ENCODE results near the gene PRAMEF12.
"Not testable (repeated sequence)": the region's sequence is repeated elsewhere in the genome, so short reads cannot be mapped to it uniquely, and the experiment has no call there.

Gene PRAMEF12

DNA sequence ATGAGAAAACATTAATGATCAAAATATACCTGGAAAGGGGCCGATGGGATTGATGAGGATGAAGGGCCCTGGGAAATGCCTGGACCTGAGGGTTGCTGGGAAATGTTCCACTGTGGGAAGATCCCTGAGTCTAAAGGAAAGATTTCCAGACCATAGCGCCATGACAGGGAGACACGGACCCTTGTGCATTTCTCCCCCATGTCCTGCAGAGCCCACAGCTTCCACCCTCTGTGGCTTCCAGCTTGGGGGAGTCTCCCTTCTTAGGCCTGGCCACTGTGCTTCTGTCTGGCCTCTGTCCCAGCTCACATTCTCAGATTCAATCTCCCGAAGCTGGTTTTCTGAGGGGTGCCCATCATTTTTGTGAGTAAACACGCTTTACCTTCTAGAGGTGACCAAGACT is 1.0 kb upstream of the PRAMEF12 start:
- DNase-seq: no peak

DNA sequence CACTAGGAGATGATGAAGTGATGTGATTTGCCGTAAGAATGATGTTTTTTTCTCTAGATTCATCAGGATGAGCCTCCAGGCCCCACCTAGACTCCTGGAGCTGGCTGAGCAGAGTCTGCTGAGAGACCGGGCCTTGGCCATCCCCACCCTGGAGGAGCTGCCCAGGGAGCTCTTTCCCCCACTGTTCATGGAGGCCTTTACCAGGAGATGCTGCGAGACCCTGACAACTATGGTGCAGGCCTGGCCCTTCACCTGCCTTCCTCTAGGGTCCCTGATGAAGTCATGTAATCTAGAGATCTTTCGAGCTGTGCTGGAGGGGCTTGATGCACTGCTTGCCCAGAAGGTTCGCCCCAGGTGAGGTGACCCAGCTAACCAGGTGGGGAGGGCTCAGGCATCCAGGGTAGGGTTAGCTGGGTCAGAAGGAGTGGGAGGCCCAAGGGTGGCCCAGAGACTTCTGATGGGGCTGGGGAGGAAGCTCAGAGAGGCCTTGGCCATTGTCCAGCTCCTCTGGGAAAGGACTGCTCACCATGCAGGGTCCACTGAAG is 1.3 kb downstream of the PRAMEF12 start:
- DNase-seq: no peak

DNA sequence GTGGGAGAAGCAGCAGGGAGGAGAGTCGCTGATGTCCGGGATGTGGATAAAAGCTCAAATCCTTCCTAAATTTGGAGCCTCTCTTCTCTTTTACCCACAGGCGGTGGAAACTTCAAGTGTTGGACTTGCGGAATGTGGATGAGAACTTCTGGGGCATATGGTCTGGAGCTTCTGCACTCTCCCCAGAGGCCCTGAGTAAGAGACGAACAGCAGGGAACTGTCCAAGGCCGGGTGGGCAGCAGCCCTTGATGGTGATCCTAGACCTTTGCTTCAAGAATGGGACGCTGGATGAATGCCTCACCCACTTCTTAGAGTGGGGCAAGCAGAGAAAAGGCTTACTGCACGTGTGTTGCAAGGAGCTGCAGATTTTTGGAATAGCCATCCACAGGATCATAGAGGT is 1.9 kb downstream of the PRAMEF12 start:
- no peak for DNase-seq

DNA sequence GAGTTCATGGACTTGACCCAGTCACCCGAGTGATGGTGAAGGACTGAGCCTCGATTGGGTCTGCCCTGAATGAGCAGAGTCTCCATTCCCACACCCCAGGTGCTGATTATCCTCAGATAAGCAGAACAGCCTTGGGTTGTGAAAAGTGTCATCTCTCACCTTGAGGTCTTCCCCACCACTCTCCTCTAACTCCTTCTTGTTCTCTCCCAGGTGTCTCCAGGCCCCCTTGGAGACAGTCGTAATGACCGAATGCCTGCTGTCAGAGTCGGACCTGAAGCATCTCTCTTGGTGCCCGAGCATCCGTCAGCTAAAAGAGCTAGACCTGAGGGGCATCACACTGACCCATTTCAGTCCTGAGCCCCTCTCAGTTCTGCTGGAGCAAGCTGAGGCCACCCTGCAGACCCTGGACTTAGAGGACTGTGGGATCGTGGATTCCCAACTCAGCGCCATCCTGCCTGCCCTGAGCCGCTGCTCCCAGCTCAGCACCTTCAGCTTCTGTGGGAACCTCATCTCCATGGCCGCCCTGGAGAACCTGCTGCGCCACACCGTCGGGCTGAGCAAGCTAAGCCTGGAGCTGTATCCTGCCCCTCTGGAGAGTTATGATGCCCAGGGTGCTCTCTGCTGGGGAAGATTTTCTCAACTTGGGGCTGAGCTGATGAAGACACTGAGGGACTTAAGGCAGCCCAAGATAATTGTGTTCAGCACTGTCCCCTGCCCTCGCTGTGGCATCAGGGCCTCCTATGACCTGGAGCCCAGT is 3.4 kb downstream of the PRAMEF12 start:
- no peak for DNase-seq

DNA sequence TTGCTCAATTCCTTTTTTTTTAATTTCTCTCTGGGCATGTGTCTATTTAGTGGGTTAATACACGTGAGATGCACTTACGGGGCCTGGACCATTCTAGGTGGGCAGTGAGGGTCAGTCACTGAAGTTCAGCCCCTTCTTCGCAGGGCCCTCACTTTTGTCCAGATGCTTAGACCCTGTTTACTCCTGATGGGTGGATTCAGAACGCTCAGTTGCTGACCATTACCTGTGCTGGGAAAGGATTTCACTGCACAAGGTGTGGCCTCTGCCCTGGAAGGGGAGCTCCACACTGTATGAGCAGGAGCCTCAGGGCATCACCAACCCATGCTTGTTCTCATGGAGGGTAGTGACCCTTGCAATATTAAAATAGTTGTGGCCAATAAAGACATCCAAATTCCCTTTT is 4.5 kb downstream of the PRAMEF12 start:
- no peak for DNase-seq

DNA sequence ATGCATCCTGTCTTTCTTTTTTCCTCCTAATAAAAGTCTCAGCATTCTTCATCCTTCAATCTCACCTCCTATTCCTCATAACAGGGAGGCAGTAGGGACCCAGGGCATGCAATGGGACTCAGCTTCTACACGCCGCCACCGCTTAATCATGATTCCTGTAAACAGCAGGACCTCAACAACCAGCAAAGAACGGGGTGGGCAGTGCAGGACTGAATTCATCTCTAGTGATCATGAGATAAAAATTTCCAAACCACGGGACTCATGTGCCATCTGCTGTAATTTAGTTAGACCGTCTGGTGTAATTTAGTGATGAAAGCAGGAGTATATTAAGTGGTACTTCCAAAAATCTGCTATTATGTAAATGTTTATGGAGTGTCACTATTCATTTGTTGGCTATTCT is 5.4 kb downstream of the PRAMEF12 start:
- DNase-seq: no peak

DNA sequence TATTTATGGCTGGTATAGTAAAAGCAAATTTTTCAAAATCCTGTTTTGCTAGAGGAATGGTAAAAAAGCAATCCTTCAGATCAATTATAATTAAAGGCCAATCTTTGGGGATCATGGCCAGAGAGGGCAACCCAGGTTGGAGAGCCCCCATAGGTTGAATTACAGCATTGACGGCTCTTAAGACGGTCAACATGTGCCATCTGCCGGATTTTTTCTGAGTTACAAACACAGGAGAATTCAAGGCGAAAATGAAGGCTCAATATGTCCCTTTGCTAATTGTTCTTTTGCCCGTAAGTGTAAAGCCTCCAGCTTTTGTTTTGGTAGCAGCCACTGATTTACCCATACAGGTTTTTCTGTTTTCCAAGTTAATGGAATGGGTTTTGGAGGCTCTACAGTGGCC is 8.0 kb downstream of the PRAMEF12 start:
- DNase-seq: not testable (repeated sequence)

DNA sequence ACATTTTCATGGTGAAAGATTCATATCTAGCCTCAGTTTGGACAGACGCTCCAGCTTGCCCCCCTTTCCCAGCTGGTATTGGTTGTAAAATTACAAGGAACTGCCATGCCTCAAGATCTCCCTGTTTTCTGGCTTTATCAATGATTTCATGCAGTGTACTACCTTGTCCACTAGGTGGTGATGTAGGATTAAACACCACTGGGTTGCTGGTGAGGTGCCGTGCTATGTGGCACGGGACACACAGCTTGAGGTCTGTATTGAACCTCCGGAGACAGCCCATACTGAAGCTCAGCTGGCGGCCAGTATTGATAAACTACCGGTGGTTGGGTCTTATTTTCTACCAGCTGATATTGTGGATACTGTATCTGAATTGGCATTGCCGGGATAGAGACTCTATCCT is 10.2 kb downstream of the PRAMEF12 start:
- not testable (repeated sequence) for DNase-seq

DNA sequence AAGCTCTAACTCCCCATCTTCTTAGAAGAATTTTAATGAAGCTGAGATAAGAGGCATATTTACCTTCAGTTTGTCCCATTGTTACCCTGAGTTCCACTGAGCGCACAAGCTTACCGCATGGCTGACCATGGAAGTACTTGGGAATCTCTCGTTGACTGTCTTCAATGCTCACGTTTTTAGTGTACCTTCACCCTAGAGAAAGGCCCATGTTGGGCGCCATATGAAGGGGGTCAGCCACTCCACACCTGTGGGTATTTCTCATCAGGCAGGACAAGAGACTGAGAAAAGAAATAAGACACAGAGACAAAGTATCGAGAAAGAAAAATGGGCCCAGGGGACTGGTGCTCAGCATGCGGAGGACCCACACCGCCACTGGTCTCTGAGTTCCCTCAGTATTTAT is 11.2 kb downstream of the PRAMEF12 start:
- not testable (repeated sequence) for DNase-seq

DNA sequence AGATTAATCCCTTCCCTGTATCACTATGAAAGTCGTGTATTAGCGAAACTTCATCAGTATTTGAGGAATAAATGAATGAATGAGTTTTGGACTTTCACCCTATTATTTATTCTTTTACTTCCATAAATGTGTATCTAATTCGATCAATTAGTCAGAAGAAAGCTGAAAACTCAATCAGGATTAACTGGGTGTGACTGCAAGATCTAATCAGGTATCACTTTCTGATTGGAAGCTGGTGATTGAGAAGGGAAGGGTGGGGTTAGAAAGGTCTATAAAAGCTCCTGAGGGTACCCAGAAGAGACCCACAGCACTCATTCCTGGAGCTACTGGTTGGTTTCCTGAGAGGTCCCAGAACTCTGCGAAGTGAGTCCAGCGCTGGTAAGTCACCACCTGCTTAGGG is 17.6 kb downstream of the PRAMEF12 start, which contains the start of gene PRAMEF1:
Gene PRAMEF1 (plus strand): TSS at position 301 of the 400 bp plus-strand sequence. CDS start 1,831 bp downstream, outside the sequence.
- not testable (repeated sequence) for DNase-seq

DNA sequence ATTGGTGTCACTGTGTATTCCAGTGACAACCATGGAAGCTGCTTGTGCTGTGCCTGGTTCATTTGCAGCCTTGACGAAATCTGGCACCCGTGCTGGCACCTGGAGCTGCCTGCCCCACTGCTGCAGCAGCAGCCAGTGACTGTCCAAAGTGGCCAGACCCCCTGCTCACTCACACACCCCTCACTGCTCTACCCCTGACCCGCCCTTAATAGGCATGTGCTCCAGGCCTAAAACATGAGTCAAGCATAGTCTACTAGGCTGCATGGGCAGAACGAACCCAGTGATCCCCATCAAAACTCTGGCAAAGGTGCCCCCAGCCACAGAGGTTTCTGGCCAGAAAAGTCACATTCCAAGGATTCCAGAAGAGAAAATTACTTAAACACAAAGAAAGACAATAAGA is 25.4 kb downstream of the PRAMEF12 start:
- DNase-seq: no peak

DNA sequence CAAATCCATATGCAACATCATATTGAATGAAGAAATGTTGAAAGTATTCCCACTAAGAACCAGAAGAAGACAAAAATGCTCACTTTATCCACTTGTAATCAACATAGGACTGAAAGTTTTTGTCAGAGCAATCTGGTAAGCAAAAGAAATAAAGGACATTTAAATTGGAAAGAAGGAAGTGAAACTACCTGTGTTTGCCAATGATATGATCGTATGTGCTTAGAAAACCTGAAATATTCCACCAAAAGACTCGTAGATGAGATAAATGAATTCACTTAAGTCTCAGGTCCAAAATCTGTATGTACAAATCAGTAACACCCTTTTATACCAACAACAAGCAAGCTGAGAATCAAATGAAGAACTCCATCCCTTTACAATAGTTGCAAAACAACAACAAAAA is 26.2 kb downstream of the PRAMEF12 start:
- DNase-seq: no peak

DNA sequence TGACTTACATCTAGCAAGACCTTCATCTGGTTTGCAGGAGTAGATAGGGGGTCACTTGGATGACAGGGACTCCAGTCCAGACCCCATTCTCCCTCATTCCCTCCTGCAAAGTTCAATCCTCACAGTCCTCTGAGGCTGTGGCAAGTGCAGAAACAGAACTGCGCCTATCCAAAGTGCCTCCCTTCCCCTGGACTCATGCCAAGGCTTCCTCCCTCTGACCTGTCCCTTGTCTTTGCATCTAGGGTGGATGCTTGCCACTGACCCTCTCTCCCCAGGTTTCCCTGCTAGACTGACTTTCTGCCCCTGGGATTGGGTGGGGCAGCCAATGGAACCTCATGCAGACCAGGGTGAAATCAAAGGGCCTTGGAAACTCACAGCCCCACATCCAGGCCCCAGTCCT is 36.4 kb downstream of the PRAMEF12 start:
- no peak for DNase-seq

DNA sequence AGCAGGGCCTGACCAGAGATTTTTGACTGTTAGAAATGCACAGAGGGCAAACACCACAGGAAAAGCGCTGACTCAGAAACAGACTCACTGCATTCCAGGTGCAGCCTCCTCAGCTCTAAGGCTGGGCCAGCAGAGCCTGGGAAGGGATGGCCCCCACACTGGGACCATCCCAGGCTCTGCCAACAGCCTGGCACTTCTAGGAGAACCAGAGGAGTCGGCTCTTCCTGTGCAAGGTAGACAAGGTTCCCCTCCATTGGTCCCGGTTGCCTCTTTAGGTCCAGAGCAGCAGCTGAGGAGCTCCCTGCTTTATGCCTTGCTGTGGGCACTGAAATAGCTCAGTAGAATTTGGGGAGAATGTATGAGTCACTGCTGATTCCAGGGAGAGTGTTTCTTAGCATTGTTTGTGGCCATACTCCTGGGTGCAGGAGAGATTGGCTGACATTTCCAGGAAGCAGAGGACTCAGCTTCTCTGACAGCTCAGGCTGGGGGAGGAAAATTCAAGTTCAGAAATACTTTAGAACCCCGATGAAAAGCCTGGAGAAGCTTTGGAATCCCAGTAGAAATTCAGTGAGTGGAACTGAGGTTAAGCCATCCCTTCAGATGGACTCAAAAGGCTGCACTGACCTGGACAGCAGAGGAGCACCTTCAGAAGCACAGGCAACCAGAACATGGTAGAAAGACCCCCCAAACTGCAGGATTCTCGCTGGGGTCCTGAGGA is 37.3 kb downstream of the PRAMEF12 start:
- DNase-seq: no peak

DNA sequence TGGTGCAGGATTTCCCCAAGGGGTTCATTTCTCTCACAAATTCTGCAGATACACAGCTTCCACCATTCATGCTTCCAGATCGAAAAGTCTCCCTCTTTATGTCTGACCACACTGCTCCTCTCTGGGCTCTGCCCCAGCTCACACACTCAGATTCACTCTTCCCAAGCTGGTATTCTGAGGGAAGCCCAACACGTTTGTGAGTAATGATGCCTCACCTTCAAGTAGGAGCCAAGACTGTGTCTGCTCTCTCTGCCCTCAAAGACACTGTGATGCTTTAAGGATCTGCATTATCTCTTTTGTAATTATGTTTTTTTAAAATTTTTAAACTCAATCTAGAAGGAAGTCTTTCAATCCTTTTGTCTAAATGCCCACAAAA is 37.9 kb downstream of the PRAMEF12 start:
- DNase-seq: no peak

DNA sequence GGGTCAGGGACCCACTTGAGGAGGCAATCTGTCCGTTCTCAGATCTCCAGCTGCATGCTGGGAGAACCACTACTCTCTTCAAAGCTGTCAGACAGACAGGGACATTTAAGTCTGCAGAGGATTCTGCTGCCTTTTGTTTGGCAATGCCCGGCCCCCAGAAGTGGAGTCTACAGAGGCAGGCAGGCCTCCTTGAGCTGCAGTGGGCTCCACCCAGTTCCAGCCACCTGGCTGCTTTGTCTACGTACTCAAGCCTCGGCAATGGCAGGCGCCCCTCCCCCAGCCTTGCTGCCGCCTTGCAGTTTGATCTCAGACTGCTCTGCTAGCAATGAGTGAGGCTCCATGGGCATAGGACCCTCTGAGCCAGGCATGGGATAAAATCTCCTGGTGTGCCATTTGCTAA is 45.5 kb downstream of the PRAMEF12 start:
- not testable (repeated sequence) for DNase-seq
